ENCODE results near the gene PKP4.
A peak's percentile ranks its signal among the peaks of the same experiment; 100 is the strongest.

The PKP4 gene

GRCh38 chr2:158715357-158715756 lies 258.6 kb downstream of the PKP4 start:
- no peak overlapping the region for H3K27ac ChIP-seq
- no peak overlapping the region for H3K4me3 ChIP-seq
- DNase-seq (ENCODE audit: low spot score), result no peak
- TF ChIP-seq CTCF (IDR thresholded peaks at IDR 0.05), result no peak

GRCh38 chr2:158716121-158716791 lies 259.5 kb downstream of the PKP4 start:
- H3K4me3 ChIP-seq, result no peak overlapping the region
- peak overlapping the region in 1 of 2 donors; percentile 63 for H3K27ac ChIP-seq
- no peak for DNase-seq (ENCODE audit: low spot score)
- no peak for TF ChIP-seq CTCF (IDR thresholded peaks at IDR 0.05)

- DNase-seq (ENCODE audit: low spot score), result no peak
- no peak overlapping the region for H3K4me3 ChIP-seq
- no peak for TF ChIP-seq CTCF (IDR thresholded peaks at IDR 0.05)
- H3K27ac ChIP-seq, result peak overlapping the region in 1 of 2 donors; percentile 63
Measured at GRCh38 chr2:158716921-158717320, 260.2 kb downstream of the PKP4 start.

- Histone ChIP-seq H3K27ac (peak overlapping the region in 1 of 2 donors; percentile 63), H3K4me3 (no peak overlapping the region)
- TF ChIP-seq CTCF (IDR thresholded peaks at IDR 0.05), result no peak
Measured at GRCh38 chr2:158717366-158718195, 260.8 kb downstream of the PKP4 start.

GRCh38 chr2:158718196-158718585 lies 261.4 kb downstream of the PKP4 start:
- Histone ChIP-seq H3K27ac (no peak overlapping the region), H3K4me3 (no peak overlapping the region)
- TF ChIP-seq CTCF (IDR thresholded peaks at IDR 0.05), result no peak
- DNase-seq (ENCODE audit: low spot score), result no peak

More at GRCh38 chr2:158717366-158718195, 260.8 kb downstream of the PKP4 start:
- no peak for DNase-seq (ENCODE audit: low spot score)

GRCh38 chr2:158718851-158719250 lies 262.1 kb downstream of the PKP4 start:
- TF ChIP-seq CTCF (IDR thresholded peaks at IDR 0.05), result no peak
- Histone ChIP-seq H3K27ac (no peak overlapping the region), H3K4me3 (no peak overlapping the region)
- no peak for DNase-seq (ENCODE audit: low spot score)

Data from coronary artery (tissue), 2 donors.